HG02623 (cell line): ENCODE results near the gene RND3.

ENCODE experiments used
- ATAC-seq: cut with Tn5 transposase; IDR thresholded peaks from one replicate; pipeline ENCODE4 v1.9.1; 2021; ENCODE audit warnings: moderate library complexity; ENCODE audit not compliant: unreplicated experiment

The RND3 gene

DNA sequence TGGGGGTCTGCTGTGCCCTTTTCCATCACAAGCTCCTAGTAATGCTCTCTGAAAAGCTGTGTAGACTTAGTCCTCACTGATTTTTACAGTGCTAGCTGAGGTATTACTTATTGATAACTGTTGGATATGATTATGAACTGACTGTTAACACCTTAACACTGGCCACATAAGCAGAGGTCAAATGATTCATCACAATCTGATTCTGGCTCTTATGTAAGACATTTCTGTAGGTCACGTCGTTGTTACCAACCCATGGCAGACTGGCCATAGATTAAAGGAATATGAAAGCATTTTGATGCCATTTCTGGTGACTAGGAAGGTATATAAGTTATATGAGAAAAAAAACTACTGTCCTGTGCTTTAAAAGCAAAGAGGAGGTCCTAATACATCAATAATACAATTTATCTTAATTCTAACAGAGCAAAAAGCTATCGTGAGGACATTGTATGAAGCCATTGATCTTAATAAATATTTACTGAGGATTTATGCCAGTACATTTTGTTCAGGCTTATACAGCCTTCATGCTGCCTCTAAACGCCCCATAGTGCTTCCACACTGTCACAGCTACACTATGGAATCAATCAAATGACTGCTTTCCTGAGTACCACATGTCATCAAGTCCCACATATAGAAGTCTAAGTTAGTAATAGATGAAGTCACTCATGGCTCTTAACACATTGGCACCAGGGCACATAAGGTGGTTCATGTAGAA, 6.9 kb upstream of the RND3 start:
- ATAC-seq, result no peak

DNA sequence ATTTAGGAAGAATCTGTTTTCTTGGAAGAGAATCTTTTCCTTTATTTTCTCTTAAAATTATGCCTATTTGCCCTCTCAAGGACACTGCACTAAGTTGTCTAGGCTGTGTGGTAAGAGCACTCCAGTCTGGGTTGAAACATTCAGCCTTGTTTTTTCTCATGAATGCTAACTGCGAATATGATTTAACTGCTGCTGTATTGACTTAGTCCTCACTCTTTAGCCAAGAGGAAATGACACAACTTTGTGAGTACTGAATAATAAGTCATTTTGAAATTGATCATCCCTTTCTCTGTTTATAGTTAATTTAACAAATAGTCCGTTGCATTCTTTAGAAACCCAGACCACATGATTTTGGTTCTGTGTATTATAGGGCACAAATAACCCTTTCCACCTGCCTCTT, 4.5 kb upstream of the RND3 start:
- no peak for ATAC-seq

DNA sequence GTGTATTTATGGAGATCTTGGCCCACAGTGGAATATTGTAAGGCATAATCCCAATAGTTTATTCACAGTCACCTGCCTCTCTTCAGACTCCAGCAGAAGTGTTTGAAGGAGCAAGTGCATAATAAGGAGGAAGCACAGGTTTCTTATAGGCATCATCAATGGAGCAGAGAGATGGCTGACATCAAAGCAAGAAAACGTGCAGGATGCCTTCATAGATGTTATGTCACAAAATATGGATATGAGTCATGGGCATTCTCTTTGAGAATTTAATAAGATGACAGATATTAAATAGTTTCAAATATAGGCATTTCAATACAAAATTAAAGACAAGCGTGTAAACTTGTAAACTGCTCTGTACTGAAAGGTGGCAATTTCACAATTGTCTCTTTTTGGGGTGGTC, 4.0 kb upstream of the RND3 start:
- ATAC-seq, result no peak

DNA sequence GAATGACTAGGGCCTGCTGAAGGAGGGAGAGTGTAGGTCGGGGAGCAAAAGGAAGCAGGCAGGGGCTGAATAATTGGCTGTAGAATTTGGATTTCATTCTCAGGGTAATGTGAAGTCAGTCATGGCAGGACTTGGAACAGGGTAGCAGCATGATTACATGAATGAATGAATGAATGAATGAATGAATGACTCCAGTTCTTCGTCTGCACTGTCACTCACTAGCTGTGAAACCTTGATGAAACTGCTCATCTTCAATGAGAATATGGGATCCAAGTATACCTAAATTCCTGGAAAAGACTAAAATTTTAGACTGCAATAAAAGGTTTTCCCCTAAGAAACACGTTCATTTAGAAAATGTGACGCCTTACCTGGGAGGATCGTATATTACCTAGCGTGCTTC, 3.0 kb upstream of the RND3 start:
- no peak for ATAC-seq

DNA sequence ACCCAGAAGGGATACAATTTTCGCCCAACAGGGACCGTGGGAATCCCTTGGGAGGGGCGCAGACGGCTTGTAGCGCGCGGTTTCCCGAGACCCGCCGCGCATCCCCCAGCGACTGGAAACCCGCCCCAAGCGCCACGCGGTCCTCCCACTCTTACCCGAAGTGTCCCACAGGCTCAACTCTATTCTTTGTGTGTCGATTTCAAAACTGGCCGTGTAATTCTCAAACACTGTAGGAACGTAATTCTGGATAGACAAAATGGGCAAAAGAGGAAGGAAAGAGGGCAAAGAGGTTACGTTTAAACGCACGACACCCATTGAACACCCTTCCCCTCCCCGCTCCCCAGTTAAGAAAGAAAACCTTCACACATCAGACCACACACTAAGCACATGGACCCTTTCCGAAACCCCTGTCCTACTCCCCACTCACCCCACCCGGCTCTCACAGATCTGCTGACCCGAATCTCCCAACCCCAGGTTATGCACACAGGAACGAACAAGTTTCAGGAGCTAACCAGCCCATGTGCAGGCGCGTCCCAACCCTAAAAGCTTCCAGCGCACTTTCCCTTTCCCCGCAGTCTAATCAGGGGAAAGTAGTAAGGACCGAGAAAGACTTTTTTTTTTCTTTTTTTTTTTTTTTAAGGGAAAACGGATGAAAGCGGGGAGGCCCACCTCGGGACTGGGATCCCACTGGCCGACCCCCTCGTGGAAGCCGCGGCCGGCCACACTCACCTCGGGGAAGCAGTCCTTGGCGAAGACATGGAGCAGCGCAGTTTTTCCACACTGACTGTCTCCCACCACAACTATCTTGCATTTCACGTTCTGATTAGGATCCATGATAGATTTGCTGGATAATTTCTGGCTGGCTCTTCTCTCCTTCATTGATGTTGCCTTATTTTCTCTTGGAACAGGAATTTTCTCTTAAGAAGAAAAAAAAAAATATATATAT, 655 bp downstream of the RND3 start:
- no peak for ATAC-seq

DNA sequence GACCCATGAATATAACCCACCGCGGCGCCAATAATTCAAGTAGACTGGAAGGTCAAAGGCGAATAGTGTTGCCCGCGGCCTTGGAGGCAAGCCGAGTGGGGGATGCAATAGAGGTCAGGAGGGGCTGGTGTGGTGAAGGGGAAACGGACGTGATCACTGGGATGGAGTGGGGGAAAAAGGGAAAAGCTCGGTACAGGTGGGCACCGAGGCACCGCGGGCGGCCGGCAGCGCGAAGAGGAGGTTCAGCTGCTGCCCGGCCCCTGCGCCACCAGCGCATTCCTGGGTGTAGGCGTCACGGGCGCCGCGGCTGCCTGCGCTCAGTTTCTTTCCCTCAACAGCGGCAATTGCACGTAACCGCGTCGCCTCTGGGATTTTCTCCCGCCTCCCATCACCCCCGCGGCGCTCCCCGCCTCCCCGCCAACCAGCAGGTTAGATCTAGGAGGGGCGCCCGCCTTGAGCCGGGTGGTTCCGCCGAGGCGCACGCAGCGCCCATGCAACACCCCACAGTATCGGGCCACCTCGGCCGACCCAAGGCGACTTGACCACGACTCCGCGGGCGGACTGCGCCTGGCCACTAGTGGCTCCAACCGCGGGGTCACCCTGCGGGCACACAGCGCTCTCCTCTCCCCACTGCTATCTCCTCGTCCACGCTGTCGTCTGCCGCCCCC, 1.5 kb downstream of the RND3 start:
- no peak for ATAC-seq

DNA sequence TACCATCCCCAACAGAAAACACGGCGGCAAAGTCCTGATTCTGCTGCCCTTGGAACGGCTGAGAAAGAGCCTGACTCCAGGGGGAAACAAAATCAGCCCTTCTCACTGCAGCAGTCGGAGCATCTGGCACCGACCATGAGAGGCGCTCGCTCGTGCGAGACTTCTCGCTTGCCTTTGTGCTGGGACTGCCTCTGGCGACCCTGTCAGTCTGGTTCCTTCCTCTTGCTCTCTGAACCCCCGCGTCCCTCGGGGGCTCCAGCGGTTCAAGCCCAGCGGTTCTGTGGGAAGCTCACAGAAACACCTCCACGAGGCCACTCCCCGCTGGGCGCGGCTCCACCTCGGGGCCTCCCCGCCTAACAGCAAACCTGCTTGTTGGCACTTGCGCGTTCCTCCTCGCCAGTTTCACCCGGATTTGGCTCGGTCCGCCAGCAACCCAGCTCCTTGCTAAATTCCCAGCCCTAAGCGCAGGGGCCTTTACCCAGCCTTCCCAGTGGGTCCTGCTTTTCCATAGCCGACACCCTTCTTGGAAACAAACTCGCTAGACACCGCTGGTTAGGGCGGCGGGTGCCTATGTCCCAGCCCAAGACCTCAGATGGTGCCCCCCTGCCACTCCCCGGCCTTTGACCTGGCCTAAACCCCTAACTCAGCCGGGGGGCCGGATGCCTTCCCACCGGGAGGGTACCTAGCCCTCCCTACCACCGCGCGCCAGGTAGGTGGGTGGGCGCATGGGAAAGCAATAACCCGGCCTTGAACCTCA, 2.2 kb downstream of the RND3 start:
- ATAC-seq, result peak; percentile 32

DNA sequence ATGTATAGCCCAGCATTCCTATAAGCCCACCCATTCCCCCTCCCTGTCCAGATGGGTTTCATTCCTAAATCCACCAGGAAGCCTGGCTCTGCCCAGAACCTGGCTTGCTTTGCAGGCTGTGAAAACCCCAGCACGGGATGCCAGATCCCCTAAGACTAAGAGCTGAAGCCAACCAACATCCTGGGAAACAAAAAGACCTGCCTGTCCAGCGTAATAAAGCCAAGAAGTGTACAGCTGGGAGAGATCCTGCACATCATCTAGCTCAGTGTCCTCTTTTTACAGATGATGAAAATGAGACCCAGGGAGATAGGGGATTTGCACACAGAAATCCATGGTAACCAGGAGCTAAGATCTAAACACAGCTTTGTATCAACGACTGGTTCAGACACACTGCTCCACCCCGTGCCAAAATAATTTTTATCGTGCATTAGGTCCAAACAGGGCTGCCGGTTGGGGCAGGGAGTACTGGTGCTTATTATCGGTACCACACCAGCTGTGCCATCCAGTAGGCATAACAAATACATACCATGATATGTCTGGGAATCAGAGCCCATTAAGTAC, 2.9 kb downstream of the RND3 start:
- ATAC-seq, result no peak

DNA sequence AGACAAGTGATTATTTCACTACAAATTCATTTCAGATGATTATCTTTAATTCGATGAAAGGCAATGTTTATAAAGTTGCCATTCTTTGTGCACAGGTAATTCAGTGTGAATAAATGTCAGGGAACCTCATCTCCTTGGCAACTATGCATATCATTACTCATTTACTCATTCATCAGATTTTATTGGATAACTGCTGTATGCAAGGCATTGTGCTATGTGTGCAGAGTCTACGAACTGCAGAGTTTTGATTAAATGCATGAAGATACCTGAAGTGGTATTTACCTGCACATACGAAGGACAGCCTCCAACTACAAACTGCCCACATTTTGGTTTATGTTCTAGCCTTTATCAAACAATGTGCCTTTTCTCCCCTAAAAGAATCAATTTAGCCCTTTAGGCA, 3.5 kb downstream of the RND3 start:
- ATAC-seq, result no peak

DNA sequence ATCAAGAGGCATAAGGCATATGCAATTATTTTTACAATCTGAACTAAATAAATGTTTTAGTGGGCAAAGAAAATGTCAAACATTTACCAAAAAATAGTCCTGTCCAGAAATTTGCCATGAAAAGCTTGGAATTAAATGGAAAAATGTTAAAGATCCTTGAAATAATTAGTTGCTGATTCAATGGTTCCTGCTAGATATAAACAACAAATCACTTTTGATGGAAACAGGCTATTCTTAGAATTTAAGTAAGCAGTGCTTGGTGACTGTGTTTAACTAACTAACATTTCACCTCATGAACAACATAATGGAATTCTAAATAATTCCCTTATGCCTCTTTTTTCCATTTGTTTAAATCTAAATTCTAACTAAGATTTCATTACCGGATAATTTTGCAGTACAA, 3.9 kb downstream of the RND3 start:
- no peak for ATAC-seq

DNA sequence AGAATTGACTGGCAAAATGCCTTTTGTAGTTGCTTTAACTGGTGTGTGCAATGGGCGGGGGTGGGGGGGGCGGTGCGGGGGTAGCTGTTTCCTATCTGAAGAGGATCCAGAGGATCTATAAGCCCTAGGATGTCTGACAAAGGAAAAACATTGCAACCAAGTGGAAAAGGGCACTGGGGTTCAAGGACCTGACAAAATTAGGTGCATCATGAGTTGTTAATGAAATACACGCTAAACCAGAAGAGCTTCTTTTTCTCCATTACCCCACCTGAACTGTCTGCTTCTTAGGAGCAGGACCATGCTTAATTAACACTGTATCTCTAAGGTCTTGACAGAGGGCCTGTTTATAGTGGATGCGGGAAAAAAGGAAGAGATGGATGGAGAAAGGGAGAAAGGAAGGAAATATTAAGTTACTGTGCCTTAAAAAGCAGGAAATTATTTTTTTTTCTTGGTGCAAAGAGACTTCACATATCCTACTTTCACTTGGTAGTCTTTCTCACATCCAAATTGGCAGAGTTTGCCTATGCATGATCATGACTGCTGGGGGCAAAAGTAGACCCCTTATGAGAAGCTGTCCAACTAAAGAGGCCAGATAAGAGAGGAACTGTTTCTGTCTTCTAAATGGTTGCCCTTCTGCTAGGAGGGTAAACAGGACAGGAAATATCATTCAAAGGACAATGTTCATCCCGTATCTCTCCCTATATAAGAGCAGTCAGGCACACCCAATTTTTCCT, 4.6 kb downstream of the RND3 start:
- ATAC-seq, result no peak

DNA sequence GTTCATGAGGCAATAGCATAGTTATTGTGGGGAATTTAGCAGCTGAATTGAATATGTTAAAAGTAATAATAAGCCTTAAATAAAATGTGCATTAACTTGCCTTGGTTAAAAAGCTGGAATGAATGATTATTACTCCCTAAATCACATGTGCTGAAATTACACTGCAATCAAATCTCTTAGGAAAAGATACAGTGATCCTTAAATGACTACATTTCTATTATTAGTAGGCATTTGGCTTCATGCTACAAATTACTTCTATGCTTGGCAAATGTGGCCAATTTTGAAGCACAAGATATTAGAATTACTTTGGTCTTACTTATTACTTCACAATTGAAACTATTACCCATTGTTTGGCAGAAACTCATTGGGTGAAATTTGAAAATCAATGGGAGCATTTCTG, 5.4 kb downstream of the RND3 start:
- ATAC-seq, result no peak

DNA sequence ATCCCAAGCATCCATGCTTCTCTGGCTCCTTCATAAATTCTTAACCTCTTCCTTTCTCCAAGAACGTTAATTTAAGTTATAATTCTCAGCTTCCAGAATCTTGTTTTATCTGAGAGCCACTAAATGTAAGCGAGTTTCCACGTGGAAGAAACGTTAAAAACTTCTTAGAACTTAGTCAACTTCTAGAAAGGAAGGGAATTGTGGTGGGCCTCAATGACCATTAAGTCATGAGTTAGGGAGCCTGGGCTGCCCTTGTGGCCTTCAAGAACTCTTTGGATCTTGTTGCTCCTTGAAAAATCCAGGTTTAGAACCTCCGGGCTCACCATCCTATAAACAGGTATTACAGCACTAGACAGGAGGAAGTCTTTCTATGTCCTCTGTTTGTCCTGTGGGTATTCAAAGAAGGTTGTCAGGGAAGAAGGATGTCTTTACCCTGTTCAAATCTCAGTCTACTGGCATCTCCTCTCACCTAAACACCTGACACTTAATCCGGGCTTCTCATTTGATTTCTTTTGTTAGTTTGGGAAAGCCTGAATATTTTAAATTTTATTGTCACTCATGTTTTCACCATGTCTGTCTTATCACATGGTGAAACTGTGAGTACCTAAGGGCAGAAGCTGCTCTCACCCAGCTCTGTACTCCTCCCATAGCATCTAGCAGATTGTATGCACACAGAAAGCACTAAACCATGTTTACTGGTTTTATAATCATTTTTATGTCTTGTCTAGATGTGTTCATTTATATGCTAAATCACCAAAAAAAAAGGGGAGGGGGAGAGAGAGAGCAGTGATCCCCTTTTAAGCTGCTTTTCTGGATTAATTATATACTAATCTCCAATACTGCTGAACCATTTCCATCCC, 6.3 kb downstream of the RND3 start:
- no peak for ATAC-seq

DNA sequence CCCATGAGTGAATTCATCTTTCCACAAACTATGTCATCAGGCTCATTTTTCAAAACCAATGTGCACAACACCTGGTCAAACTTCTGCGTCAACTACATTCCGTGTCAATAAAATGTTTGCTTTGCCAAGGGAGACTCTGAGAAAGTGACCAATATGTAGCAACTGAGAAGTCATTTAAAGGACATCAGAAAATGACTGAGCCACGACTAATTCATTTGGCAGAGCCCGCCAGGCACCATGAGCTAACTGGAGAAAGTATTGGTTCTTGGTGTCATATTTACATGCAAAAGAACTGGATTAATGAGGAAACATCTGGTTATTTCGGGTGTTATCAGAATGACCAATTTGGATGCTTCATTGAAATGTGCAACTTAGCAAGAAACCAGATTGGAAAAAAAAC, 7.2 kb downstream of the RND3 start:
- no peak for ATAC-seq

DNA sequence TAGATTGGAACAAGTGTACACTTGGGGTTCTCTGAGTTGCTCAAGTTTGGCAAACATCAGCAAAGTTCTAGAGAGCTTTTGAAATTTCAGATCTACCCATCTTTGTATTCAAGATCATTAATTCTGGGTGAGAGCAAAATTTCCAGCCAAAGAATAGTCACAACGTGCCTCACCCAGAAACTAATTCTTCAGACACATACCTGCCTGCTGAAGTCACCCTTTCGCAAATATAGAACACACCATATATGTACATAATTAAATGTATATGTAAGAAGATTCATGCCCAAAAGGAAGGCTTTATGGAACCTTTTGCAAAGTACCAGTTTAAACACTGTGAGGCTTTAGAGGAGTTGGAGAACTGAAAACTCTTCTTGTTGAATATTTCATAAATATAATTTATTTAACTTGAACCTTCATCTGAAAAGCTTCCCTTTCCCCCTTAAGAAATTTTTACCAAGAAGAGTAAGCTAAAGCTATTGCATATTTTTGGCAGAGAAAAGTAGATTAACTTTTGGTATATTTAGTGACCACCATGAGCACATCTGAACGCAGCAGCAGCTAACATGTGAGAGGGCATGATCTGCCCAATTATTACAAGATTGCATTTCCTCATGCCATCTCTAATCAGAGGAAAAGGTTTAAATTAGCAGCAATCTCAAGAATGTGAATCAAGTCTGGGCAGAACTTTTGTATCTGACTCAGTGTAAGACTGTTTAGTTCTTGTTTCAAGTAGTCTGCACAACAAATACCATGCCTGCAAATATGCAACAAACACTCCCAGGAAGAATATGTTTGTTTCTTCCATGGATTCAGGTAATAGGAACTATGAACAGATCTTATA, 8.2 kb downstream of the RND3 start:
- ATAC-seq, result no peak

DNA sequence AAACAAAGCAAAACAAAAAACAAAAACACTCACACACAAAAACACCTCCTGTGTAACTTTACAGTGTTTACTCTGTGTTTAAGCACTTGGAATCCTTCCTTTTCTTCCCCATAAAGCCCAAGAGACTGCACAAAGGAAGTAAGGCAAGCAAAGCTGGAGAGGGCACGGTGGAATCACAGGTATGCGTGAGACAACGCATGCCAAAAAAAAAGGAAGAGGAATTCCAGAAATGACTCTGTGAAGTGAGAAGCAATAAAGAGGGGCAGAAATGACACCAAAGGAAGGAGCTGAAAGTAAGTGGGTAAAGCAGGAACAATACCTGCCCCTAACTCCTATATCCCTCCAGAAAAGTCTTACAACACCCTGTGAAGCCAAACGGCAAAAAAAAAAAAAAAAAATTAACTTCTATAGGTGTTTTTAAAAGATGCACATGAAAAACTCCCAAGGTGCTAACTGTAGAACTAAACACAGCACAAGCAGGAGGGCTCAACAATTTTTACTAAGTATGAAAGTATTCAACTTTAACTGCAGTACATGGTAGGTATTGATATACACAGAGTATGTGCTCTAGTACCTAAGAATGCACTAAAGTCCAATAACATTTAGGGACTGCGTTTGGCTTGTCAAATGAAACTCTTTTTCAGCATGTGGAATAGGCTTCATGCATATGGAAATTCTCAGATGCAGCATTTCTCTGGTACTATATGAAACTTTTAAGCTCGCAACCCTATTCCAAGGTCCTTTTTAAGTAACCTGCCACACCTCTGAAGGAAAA, 9.1 kb downstream of the RND3 start:
- no peak for ATAC-seq

DNA sequence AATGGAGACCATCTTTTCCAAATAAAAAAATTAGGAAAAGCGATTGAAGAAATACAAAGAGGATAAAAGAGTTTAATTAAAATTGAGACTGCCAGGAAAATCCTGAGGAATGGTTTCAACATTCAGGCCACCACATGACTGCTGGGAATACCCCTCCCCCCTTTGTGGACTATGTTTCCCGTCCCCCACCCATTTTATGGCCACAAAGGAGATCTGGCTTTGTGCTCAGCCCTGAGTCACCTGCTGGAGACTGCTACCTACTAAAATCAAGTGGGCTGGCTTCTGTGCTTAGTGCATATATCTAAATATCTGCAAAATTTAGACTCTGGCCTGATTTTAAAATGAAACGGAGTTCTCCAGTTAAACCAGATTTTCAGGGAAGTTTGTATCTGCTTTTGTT, 10.1 kb downstream of the RND3 start:
- ATAC-seq, result no peak
